GM10266 (cell line): Measurements from ENCODE around the gene IL1R2.

Experiments
- DNase-seq: peaks from one replicate; pipeline ENCODE4 v3.0.0; 2012; ENCODE audit errors: extremely low spot score
- CTCF ChIP-seq: IDR thresholded peaks from 2 replicates; pipeline ENCODE4 v1.5.1; 2012; ENCODE audit warnings: mild to moderate bottlenecking, low read depth; ENCODE audit not compliant: control insufficient read depth, insufficient read depth; ENCODE audit errors: missing control alignments

Gene IL1R2

GRCh38 chr2:101988541-101988940 is 3.2 kb upstream of the IL1R2 start:
- DNase-seq = no peak
- no peak for TF ChIP-seq CTCF

- TF ChIP-seq CTCF = no peak
- DNase-seq = no peak
Observed at GRCh38 chr2:101989740-101990460, 1.9 kb upstream of the IL1R2 start.

GRCh38 chr2:101993772-101994171 is 2.0 kb downstream of the IL1R2 start:
- no peak for DNase-seq
- no peak for TF ChIP-seq CTCF

GRCh38 chr2:101995019-101995418 is 3.3 kb downstream of the IL1R2 start:
- no peak for DNase-seq
- TF ChIP-seq CTCF = no peak

GRCh38 chr2:101995804-101996203 is 4.0 kb downstream of the IL1R2 start:
- no peak for DNase-seq
- TF ChIP-seq CTCF = no peak

- no peak for TF ChIP-seq CTCF
- DNase-seq = no peak
Observed at GRCh38 chr2:101998556-101998895, 6.8 kb downstream of the IL1R2 start.

GRCh38 chr2:101998896-101999789 is 7.4 kb downstream of the IL1R2 start:
- no peak for TF ChIP-seq CTCF
- no peak for DNase-seq
